D341Med (cell line): ENCODE results near the gene NWD2.
"Not testable (repeated sequence)": the region's sequence is repeated elsewhere in the genome, so short reads cannot be mapped to it uniquely, and the experiment has no call there.

Source experiments
- DNase-seq: peaks from one replicate; pipeline ENCODE4 v3.0.0; 2012; ENCODE audit warnings: low spot score

NWD2 gene

GRCh38 chr4:37467223-37467622 lies 222.7 kb downstream of the NWD2 start:
- no peak for DNase-seq

GRCh38 chr4:37467824-37468223 lies 223.3 kb downstream of the NWD2 start:
- DNase-seq = no peak

DNA sequence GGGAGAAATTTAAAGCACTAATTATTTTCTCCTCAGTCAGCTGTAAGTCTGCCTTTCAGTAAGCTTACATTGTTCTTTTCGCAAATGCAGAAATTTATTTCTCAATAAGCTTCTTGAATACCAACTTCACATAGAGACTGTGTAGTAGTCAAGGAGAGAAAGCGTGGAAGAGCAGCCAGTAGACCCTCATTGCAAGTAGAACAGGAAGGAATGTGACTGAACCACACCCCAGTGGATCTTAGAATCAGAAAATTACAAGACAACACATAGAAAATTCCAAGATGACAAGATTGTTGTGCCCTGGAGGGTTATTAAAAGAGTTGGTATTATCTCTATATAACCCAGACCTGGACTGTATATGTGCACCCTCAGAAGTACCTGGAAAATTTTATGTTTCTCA lies 224.7 kb downstream of the NWD2 start:
- DNase-seq = no peak

DNA sequence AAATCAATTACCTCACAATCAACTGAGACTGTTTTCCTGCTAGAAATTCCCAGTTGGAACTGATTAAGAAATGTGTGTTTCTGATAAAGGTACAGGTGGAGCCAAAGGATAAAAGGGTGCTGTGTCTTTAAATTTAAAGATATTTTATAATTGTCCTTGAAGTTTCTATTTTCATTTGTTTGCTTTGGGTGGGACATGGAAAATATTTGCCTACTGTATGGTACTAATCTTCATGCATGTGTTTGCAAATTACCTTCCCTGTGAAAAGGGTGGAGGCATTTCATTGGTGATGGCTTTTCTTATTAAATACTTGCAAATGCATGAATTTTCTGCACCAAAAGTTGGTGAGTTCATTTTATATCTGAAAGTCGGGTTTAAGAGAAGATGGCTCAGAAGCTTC lies 225.7 kb downstream of the NWD2 start:
- DNase-seq = no peak

- no peak for DNase-seq
Measured at GRCh38 chr4:37471093-37471492, 226.6 kb downstream of the NWD2 start.

- no peak for DNase-seq
Measured at GRCh38 chr4:37471971-37472370, 227.4 kb downstream of the NWD2 start.

DNA sequence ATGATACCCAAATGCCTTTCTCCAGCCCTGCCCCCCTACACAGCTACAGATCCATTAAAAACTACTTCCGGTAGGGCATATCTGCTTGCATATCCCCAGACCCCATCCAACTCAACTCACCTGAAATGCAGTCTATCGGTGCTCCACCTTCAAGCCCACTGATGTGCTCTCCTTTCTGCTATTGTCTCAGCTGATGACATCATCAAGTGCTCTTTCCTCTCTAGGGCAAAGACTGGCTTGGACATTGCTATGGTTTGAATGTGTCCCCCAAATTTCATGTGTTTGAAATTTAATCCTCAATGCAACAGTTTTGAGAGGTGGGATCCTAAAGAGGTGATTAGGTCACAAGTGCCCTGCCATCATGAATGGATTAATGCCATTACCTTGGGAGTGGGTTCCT lies 229.3 kb downstream of the NWD2 start:
- DNase-seq = no peak

GRCh38 chr4:37475087-37475486 lies 230.5 kb downstream of the NWD2 start:
- DNase-seq = no peak

DNA sequence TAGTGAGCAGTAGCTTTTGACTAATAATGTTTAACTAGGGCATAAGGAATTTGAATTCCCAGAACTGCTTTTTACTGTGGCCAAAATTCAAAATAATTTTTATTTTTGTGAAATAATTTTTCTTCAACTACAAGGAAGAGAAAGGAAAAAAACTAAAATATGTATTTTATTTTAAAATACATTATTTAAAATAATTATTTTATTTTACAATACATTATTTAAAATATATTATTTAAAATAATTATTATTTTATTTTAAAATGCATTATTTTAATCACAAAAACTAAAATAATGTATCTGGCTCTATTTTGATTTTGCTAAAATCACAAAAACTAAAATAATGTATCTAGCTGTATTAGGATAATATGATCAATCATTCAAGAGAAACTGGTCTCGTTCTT lies 231.2 kb downstream of the NWD2 start:
- DNase-seq = no peak

DNA sequence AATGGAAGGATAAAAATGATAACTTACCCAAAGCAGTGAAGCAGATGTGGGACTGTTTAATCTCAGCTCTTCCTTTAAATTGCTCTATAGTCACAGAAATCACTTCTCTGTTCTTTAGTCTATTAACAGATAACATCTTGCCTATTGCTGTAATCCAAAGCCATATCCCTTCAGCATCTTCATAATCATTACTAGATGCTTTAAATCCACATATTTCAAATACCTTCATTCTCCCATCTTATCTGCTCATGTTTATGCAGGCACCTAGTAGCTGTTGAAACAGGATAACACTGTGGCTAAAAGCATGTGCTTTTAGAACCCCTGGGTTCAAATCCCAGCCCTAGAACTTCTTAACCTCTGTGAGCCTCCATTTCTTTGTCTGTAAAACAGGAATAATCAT lies 231.7 kb downstream of the NWD2 start:
- no peak for DNase-seq

GRCh38 chr4:37476691-37477090 lies 232.1 kb downstream of the NWD2 start:
- DNase-seq = no peak

DNA sequence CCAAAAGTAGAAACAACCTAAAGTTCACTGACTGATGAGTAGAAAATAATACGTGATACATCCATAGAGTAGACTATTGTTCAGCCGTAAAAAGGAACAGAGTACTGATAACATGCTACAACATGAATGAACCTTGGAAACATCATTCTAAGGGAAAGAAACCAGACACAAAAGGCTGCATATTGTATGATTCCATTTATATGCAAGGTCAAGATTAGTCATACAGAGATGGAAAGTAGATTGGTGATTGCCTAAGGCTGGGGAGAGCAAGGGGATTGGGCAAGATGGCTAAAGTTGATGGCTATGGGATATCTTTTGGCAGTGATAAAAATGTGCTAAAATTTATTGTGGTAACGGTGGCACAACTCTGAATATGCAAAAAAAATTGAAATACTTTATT lies 232.6 kb downstream of the NWD2 start:
- DNase-seq = no peak

- no peak for DNase-seq
Measured at GRCh38 chr4:37478151-37478550, 233.6 kb downstream of the NWD2 start.

GRCh38 chr4:37480509-37480908 lies 236.0 kb downstream of the NWD2 start:
- DNase-seq = no peak

DNA sequence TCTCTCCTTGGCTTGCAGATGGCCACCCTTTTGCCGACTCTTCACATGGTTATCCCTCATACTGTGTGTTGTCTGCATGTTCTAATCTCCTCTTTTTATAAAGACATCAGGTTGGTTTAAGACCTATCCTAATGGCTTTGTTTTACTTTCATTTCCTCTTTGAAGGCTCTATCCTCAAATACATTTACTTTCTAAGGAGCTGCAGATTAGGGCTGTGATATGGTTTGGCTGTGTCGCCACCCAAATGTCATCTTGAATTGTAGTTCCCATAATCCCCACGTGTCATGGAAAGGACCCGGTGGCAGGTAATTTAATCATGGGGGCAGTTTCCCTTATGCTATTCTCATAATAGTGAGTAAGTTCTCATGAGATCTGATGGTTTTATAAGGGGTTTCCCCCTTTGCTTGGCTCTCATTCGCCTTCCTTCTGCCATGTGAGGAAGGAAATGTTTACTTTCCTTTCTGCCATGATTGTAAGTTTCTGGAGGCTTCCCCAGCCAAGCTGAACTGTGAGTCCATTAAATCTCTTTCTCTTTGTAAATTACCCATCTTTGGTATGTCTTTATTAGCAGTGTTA lies 237.1 kb downstream of the NWD2 start:
- no peak for DNase-seq

- no peak for DNase-seq
Measured at GRCh38 chr4:37482236-37482913, 237.8 kb downstream of the NWD2 start.

GRCh38 chr4:37483610-37484009 lies 239.1 kb downstream of the NWD2 start:
- no peak for DNase-seq

DNA sequence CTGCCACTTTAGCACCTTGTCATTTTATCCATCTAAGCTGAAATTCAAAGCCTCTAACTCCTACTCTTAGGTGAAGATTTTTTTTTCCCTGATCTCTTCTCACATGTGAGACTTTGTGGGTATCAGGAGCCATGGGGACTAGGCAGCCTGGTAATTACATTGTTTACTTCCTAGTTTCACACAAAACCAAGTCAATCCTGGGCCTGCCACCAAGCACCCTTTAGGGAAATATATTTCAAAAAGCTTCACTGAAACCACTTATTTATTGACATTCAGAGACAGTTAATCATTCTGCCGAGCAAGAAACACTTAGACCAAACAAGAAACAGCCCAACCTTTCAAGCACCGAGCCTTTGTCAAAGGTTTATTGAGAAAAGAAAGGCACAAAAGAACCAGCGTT lies 241.6 kb downstream of the NWD2 start:
- no peak for DNase-seq

- DNase-seq = no peak
Measured at GRCh38 chr4:37487668-37488067, 243.1 kb downstream of the NWD2 start.

- no peak for DNase-seq
Measured at GRCh38 chr4:37489697-37490096, 245.2 kb downstream of the NWD2 start.

DNA sequence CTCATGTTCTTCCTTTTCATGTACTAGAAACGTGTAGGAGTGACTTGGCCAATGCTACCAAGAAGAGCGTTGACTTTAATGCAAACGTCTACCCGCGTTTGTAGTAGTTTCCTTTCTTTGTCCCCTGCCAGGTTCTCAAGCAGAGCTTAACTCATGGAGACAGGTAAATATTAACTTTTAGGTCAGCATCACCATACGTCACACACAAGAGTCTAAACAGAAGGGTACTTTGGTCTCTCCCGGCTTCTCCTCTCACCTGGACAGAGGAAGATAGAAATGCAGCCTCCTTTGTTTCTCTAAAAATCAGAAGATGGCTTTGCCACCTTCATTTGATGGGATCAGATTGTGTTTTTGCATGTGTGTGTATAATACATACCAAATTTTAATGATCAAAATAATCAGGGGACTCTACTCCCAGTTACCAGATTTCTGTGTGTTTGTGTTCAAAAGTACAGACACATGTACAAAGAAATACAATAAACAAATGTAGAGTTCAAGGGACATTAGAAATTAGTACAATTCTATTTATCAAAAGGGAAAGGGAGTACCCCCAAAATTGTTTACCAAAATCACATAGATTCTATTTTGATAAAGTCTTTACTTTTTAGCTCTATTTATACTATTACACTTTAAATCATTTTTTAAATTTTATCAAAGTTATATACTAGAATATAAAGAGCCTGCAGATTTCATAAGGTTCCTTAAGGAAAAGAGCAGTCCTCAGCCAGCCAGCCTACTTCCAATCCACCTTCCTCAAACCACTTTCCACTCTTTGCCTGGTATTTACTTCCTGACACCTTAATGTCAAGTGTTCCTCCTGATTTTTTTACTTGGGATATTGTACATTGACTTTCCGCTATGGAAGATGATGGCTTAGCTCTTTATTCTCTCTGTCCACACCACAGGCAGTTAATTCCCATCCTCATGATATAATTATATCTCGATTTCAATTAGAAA lies 246.1 kb downstream of the NWD2 start:
- DNase-seq = no peak

DNA sequence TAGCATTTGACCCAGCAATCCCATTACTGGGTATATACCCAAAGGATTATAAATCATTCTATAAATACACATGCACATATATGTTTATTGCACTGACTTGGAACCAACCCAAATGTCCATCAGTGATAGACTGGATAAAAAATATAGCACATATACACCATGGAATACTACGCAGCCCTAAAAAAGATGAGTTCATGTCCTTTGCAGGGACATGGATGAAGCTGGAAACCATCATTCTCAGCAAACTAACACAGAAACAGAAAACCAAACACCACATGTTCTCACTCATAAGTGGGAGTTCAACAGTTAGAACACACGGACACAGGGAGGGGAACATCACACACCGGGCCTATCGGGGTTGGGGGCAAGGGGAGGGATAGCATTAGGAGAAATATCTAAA lies 250.8 kb downstream of the NWD2 start:
- not testable (repeated sequence) for DNase-seq
